ENCODE data around the gene PIRT. TPM values are rescaled to one million over a fixed set of nuclear protein-coding genes. Genes with fewer than 3 reads are reported as not detected.

The PIRT gene
- total RNA-seq, 5 donors from 2014 or later (not counting 1 experiment from before 2014, with no cell fraction given): not detected

GRCh38 chr17:10798332-10798749, 39.5 kb downstream of the PIRT start:
- POLR2A ChIA-PET: no interaction called here
- Histone ChIP-seq H3K4me3 (ENCODE audit: control insufficient read depth in 1 of 2, extremely low read depth in 1 of 2, low read length in 1 of 2) (no peak overlapping the region), H3K9me3 (no peaks in the 10 kb centered on the region), H3K27me3 (replicated peaks in 1 of 2; ENCODE audit: control insufficient read depth in 2 of 2, extremely low read depth in 1 of 2, insufficient read depth in 2 of 2, low read length in 1 of 2) (peaks cover 0 to 2% of the 10 kb centered on the region in 2 experiments), H3K36me3 (ENCODE audit: control insufficient read depth in 2 of 2, extremely low read depth in 1 of 2, insufficient read depth in 1 of 2, low read length in 1 of 2) (no peaks in the 10 kb centered on the region), H3K4me1 (ENCODE audit: control insufficient read depth in 1 of 2, extremely low read depth in 1 of 2, insufficient read depth in 2 of 2, low read length in 2 of 2) (no peaks in the 10 kb centered on the region), H3K27ac (ENCODE audit: low read length) (no peak overlapping the region)
- H3K4me1 Mint-ChIP-seq: no peaks in the 10 kb centered on the region
- DNase-seq (no peak), ATAC-seq (replicated peaks in 1 of 4) (no peak)
- no peaks in the 10 kb centered on the region for H3K27me3 Mint-ChIP-seq
- CTCF ChIA-PET: no interaction called here
- no peaks in the 10 kb centered on the region for H3K36me3 Mint-ChIP-seq
- no peak overlapping the region for H3K27ac Mint-ChIP-seq
- H3K9me3 Mint-ChIP-seq: no peaks in the 10 kb centered on the region
- no peak overlapping the region for H3K4me3 Mint-ChIP-seq
- 29% methylated on average over 3 of the region's 3 CpGs for WGBS (ENCODE audit: insufficient coverage)

GRCh38 chr17:10797476-10798328, 40.2 kb downstream of the PIRT start:
- DNase-seq: no peak
- Mint-ChIP-seq H3K27me3 (no peaks in the 10 kb centered on the region), H3K36me3 (no peaks in the 10 kb centered on the region), H3K9me3 (no peaks in the 10 kb centered on the region), H3K27ac (no peak overlapping the region), H3K4me3 (no peak overlapping the region), H3K4me1 (no peaks in the 10 kb centered on the region)
- no peaks in the 10 kb centered on the region for H3K4me1 ChIP-seq (ENCODE audit: control insufficient read depth in 1 of 2, extremely low read depth in 1 of 2, insufficient read depth in 2 of 2, low read length in 2 of 2)
- 84% methylated on average over 10 of the region's 11 CpGs for WGBS (ENCODE audit: insufficient coverage)
- H3K9me3 ChIP-seq: no peaks in the 10 kb centered on the region
- no peak overlapping the region for H3K27ac ChIP-seq (ENCODE audit: low read length)
- no peaks in the 10 kb centered on the region for H3K36me3 ChIP-seq (ENCODE audit: control insufficient read depth in 2 of 2, extremely low read depth in 1 of 2, insufficient read depth in 1 of 2, low read length in 1 of 2)
- CTCF ChIA-PET: no interaction called here
- POLR2A ChIA-PET: no interaction called here
- ATAC-seq (replicated peaks in 1 of 4): peak in 1 of 4 experiments; percentile 24
- H3K4me3 ChIP-seq (ENCODE audit: control insufficient read depth in 1 of 2, extremely low read depth in 1 of 2, low read length in 1 of 2): no peak overlapping the region
- H3K27me3 ChIP-seq (replicated peaks in 1 of 2; ENCODE audit: control insufficient read depth in 2 of 2, extremely low read depth in 1 of 2, insufficient read depth in 2 of 2, low read length in 1 of 2): peaks cover 0 to 2% of the 10 kb centered on the region in 2 experiments

- ChIA-PET CTCF (no interaction called here), POLR2A (no interaction called here)
- Histone ChIP-seq H3K27me3 (replicated peaks in 1 of 2; ENCODE audit: control insufficient read depth in 2 of 2, extremely low read depth in 1 of 2, insufficient read depth in 2 of 2, low read length in 1 of 2) (peaks cover 0 to 13% of the 10 kb centered on the region in 2 experiments), H3K27ac (ENCODE audit: low read length) (no peak overlapping the region), H3K4me3 (ENCODE audit: control insufficient read depth in 1 of 2, extremely low read depth in 1 of 2, low read length in 1 of 2) (no peak overlapping the region), H3K36me3 (ENCODE audit: control insufficient read depth in 2 of 2, extremely low read depth in 1 of 2, insufficient read depth in 1 of 2, low read length in 1 of 2) (no peaks in the 10 kb centered on the region), H3K4me1 (ENCODE audit: control insufficient read depth in 1 of 2, extremely low read depth in 1 of 2, insufficient read depth in 2 of 2, low read length in 2 of 2) (peaks cover 0 to 5% of the 10 kb centered on the region in 2 experiments), H3K9me3 (no peaks in the 10 kb centered on the region)
- no CpG with 5 or more reads among the region's 4 CpGs for WGBS (ENCODE audit: insufficient coverage)
- H3K4me1 Mint-ChIP-seq: no peaks in the 10 kb centered on the region
- H3K27me3 Mint-ChIP-seq: no peaks in the 10 kb centered on the region
- no peak for ATAC-seq (replicated peaks in 1 of 4)
- H3K4me3 Mint-ChIP-seq: no peak overlapping the region
- DNase-seq: no peak
- no peak overlapping the region for H3K27ac Mint-ChIP-seq
- H3K36me3 Mint-ChIP-seq: no peaks in the 10 kb centered on the region
- H3K9me3 Mint-ChIP-seq: no peaks in the 10 kb centered on the region
Observed at GRCh38 chr17:10793816-10794215, 44.1 kb downstream of the PIRT start.

GRCh38 chr17:10793256-10793655, 44.6 kb downstream of the PIRT start:
- no peak for DNase-seq
- no peaks in the 10 kb centered on the region for H3K36me3 ChIP-seq (ENCODE audit: control insufficient read depth in 2 of 2, extremely low read depth in 1 of 2, insufficient read depth in 1 of 2, low read length in 1 of 2)
- H3K9me3 ChIP-seq: no peaks in the 10 kb centered on the region
- H3K4me1 Mint-ChIP-seq: no peaks in the 10 kb centered on the region
- peaks cover 0 to 13% of the 10 kb centered on the region in 2 experiments for H3K27me3 ChIP-seq (replicated peaks in 1 of 2; ENCODE audit: control insufficient read depth in 2 of 2, extremely low read depth in 1 of 2, insufficient read depth in 2 of 2, low read length in 1 of 2)
- H3K36me3 Mint-ChIP-seq: no peaks in the 10 kb centered on the region
- H3K27ac Mint-ChIP-seq: no peak overlapping the region
- no peak for ATAC-seq (replicated peaks in 1 of 4)
- H3K4me1 ChIP-seq (ENCODE audit: control insufficient read depth in 1 of 2, extremely low read depth in 1 of 2, insufficient read depth in 2 of 2, low read length in 2 of 2): peaks cover 0 to 5% of the 10 kb centered on the region in 2 experiments
- H3K27ac ChIP-seq (ENCODE audit: low read length): no peak overlapping the region
- ChIA-PET CTCF (no interaction called here), POLR2A (no interaction called here)
- H3K27me3 Mint-ChIP-seq: no peaks in the 10 kb centered on the region
- WGBS (ENCODE audit: insufficient coverage): 87% methylated on average over 3 of the region's 7 CpGs
- no peaks in the 10 kb centered on the region for H3K9me3 Mint-ChIP-seq
- no peak overlapping the region for H3K4me3 ChIP-seq (ENCODE audit: control insufficient read depth in 1 of 2, extremely low read depth in 1 of 2, low read length in 1 of 2)
- no peak overlapping the region for H3K4me3 Mint-ChIP-seq

- no peaks in the 10 kb centered on the region for H3K36me3 Mint-ChIP-seq
- Histone ChIP-seq H3K27ac (ENCODE audit: low read length) (no peak overlapping the region), H3K4me1 (ENCODE audit: control insufficient read depth in 1 of 2, extremely low read depth in 1 of 2, insufficient read depth in 2 of 2, low read length in 2 of 2) (peaks cover 0 to 5% of the 10 kb centered on the region in 2 experiments), H3K4me3 (ENCODE audit: control insufficient read depth in 1 of 2, extremely low read depth in 1 of 2, low read length in 1 of 2) (no peak overlapping the region), H3K36me3 (ENCODE audit: control insufficient read depth in 2 of 2, extremely low read depth in 1 of 2, insufficient read depth in 1 of 2, low read length in 1 of 2) (no peaks in the 10 kb centered on the region), H3K9me3 (no peaks in the 10 kb centered on the region), H3K27me3 (replicated peaks in 1 of 2; ENCODE audit: control insufficient read depth in 2 of 2, extremely low read depth in 1 of 2, insufficient read depth in 2 of 2, low read length in 1 of 2) (peaks cover 0 to 20% of the 10 kb centered on the region in 2 experiments)
- H3K27ac Mint-ChIP-seq: no peak overlapping the region
- POLR2A ChIA-PET: no interaction called here
- CTCF ChIA-PET: interaction anchor here in 1 of 2 donors (0.6 kb wide), 1 partner anchor 173 kb away, joined by 9 read pairs; no protein-coding TSS in a partner anchor
- H3K9me3 Mint-ChIP-seq: no peaks in the 10 kb centered on the region
- peaks cover 0 to 8% of the 10 kb centered on the region in 2 donors for H3K27me3 Mint-ChIP-seq
- DNase-seq (peak in 2 of 35 experiments; percentile 1 to 2), ATAC-seq (replicated peaks in 1 of 4) (peak in 1 of 4 experiments; percentile 44)
- no peaks in the 10 kb centered on the region for H3K4me1 Mint-ChIP-seq
- H3K4me3 Mint-ChIP-seq: no peak overlapping the region
- 26% methylated on average over 8 of the region's 8 CpGs for WGBS (ENCODE audit: insufficient coverage)
Observed at GRCh38 chr17:10792151-10792550, 45.7 kb downstream of the PIRT start.

GRCh38 chr17:10790491-10791401, 47.1 kb downstream of the PIRT start:
- DNase-seq (no peak), ATAC-seq (replicated peaks in 1 of 4) (no peak)
- H3K4me1 ChIP-seq (ENCODE audit: control insufficient read depth in 1 of 2, extremely low read depth in 1 of 2, insufficient read depth in 2 of 2, low read length in 2 of 2): peaks cover 0 to 5% of the 10 kb centered on the region in 2 experiments
- CTCF ChIA-PET: no interaction called here
- POLR2A ChIA-PET: interaction anchor here (0.5 to 0.7 kb wide), 2 partner anchors 47 to 85 kb away, joined by 3 to 4 read pairs; no protein-coding TSS in a partner anchor
- 93% methylated on average over 3 of the region's 9 CpGs for WGBS (ENCODE audit: insufficient coverage)
- H3K27me3 ChIP-seq (replicated peaks in 1 of 2; ENCODE audit: control insufficient read depth in 2 of 2, extremely low read depth in 1 of 2, insufficient read depth in 2 of 2, low read length in 1 of 2): peaks cover 0 to 23% of the 10 kb centered on the region in 2 experiments
- no peaks in the 10 kb centered on the region for H3K36me3 ChIP-seq (ENCODE audit: control insufficient read depth in 2 of 2, extremely low read depth in 1 of 2, insufficient read depth in 1 of 2, low read length in 1 of 2)
- H3K27ac ChIP-seq (ENCODE audit: low read length): no peak overlapping the region
- H3K9me3 Mint-ChIP-seq: no peaks in the 10 kb centered on the region
- H3K4me3 Mint-ChIP-seq: no peak overlapping the region
- H3K27me3 Mint-ChIP-seq: peaks cover 3 to 14% of the 10 kb centered on the region in 2 donors
- no peaks in the 10 kb centered on the region for H3K4me1 Mint-ChIP-seq
- H3K27ac Mint-ChIP-seq: no peak overlapping the region
- H3K4me3 ChIP-seq (ENCODE audit: control insufficient read depth in 1 of 2, extremely low read depth in 1 of 2, low read length in 1 of 2): no peak overlapping the region
- H3K36me3 Mint-ChIP-seq: no peaks in the 10 kb centered on the region
- no peaks in the 10 kb centered on the region for H3K9me3 ChIP-seq
